HL-60 (cell line): ENCODE data around the gene A4GALT.
"Not testable (repeated sequence)": the region's sequence is repeated elsewhere in the genome, so short reads cannot be mapped to it uniquely, and the experiment has no call there.

ENCODE experiments used
- GABPA ChIP-seq: IDR thresholded peaks from 2 replicates; pipeline ENCODE4 v1.6.1; 2012; ENCODE audit warnings: low read depth
- POLR2AphosphoS5 ChIP-seq: IDR thresholded peaks from 2 replicates; pipeline ENCODE4 v1.6.1; 2012; ENCODE audit warnings: low read depth
- SPI1 ChIP-seq: IDR thresholded peaks from 2 replicates; pipeline ENCODE4 v1.6.1; 2012; ENCODE audit warnings: low read depth, mild to moderate bottlenecking, borderline replicate concordance
- TF ChIP-seq, protein P1 (sequence below): IDR thresholded peaks from one replicate; pipeline ENCODE4 v1.5.1; 2011; ENCODE audit warnings: low read length, control low read depth, inconsistent platforms; ENCODE audit not compliant: insufficient read depth
- TF ChIP-seq, protein P2 (sequence below): IDR thresholded peaks from 2 replicates; pipeline ENCODE4 v1.6.1; 2012; ENCODE audit warnings: low read depth; ENCODE audit not compliant: insufficient replicate concordance

DNA sequence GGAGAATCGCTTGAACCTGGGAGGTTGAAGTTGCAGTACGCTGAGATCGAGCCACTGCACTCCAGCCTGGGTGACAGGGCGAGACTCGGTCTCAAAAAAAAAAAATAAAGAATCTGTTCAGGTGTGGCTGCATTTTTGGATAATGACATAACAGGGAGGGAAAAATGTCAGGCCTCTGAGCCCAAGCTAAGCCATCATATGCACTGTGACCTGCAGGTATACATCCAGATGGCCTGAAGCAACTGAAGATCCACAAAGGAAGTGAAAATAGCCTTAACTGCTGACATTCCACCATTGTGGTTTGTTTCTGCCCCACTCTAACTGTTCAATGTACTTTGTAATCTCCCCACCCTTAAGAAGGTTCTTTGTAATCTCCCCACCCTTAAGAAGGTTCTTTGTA is 19.6 kb upstream of the A4GALT start:
- TF ChIP-seq, protein P1, sequence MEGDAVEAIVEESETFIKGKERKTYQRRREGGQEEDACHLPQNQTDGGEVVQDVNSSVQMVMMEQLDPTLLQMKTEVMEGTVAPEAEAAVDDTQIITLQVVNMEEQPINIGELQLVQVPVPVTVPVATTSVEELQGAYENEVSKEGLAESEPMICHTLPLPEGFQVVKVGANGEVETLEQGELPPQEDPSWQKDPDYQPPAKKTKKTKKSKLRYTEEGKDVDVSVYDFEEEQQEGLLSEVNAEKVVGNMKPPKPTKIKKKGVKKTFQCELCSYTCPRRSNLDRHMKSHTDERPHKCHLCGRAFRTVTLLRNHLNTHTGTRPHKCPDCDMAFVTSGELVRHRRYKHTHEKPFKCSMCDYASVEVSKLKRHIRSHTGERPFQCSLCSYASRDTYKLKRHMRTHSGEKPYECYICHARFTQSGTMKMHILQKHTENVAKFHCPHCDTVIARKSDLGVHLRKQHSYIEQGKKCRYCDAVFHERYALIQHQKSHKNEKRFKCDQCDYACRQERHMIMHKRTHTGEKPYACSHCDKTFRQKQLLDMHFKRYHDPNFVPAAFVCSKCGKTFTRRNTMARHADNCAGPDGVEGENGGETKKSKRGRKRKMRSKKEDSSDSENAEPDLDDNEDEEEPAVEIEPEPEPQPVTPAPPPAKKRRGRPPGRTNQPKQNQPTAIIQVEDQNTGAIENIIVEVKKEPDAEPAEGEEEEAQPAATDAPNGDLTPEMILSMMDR, result not testable (repeated sequence)
- not testable (repeated sequence) for TF ChIP-seq GABPA, SPI1, POLR2AphosphoS5
- TF ChIP-seq, protein P2, sequence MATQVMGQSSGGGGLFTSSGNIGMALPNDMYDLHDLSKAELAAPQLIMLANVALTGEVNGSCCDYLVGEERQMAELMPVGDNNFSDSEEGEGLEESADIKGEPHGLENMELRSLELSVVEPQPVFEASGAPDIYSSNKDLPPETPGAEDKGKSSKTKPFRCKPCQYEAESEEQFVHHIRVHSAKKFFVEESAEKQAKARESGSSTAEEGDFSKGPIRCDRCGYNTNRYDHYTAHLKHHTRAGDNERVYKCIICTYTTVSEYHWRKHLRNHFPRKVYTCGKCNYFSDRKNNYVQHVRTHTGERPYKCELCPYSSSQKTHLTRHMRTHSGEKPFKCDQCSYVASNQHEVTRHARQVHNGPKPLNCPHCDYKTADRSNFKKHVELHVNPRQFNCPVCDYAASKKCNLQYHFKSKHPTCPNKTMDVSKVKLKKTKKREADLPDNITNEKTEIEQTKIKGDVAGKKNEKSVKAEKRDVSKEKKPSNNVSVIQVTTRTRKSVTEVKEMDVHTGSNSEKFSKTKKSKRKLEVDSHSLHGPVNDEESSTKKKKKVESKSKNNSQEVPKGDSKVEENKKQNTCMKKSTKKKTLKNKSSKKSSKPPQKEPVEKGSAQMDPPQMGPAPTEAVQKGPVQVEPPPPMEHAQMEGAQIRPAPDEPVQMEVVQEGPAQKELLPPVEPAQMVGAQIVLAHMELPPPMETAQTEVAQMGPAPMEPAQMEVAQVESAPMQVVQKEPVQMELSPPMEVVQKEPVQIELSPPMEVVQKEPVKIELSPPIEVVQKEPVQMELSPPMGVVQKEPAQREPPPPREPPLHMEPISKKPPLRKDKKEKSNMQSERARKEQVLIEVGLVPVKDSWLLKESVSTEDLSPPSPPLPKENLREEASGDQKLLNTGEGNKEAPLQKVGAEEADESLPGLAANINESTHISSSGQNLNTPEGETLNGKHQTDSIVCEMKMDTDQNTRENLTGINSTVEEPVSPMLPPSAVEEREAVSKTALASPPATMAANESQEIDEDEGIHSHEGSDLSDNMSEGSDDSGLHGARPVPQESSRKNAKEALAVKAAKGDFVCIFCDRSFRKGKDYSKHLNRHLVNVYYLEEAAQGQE, result not testable (repeated sequence)
